Thyroid gland (tissue), 4 donors: ENCODE measurements around the gene NR5A2.

Experiments
- POLR2A ChIP-seq, 2 donors: fragments of 450-650 bp; IDR thresholded peaks; one replicate each; pipeline ENCODE4 v1.6.1; 2017; ENCODE audit warnings: antibody characterized with exemption in 2 of 2, mild to moderate bottlenecking in 2 of 2, moderate library complexity in 1 of 2
- TF ChIP-seq, protein P1 (sequence below), 6 experiments: fragments of 200-600 bp in 3 of 6; fragments of 450-650 bp in 3 of 6; sonication (generic) in 3 of 6; IDR thresholded peaks; one replicate each; pipeline ENCODE4 v1.5.1; 2016 to 2019; ENCODE audit warnings: antibody characterized with exemption in 6 of 6, mild to moderate bottlenecking in 2 of 6, inconsistent platforms in 1 of 6, moderate library complexity in 1 of 6

DNA sequence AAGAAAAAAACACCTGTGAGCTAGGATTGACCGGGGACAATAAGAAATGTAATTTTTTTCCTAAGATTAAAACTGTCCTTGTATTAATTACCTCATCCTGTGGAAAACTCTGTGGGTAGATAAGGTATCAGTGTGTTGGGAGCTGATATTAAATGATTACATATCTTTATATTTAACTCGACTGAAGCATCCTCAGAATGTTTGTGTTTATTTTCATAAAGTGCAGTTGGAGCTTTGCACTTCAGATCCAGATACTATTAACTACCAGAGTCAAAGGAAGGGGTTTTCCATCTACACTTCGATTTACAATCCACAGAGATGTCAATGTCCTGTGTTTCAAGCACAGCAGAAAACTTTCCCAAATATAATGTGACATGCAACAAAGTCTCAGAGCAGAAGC is 164.5 kb downstream of the NR5A2 start:
- TF ChIP-seq, protein P1, sequence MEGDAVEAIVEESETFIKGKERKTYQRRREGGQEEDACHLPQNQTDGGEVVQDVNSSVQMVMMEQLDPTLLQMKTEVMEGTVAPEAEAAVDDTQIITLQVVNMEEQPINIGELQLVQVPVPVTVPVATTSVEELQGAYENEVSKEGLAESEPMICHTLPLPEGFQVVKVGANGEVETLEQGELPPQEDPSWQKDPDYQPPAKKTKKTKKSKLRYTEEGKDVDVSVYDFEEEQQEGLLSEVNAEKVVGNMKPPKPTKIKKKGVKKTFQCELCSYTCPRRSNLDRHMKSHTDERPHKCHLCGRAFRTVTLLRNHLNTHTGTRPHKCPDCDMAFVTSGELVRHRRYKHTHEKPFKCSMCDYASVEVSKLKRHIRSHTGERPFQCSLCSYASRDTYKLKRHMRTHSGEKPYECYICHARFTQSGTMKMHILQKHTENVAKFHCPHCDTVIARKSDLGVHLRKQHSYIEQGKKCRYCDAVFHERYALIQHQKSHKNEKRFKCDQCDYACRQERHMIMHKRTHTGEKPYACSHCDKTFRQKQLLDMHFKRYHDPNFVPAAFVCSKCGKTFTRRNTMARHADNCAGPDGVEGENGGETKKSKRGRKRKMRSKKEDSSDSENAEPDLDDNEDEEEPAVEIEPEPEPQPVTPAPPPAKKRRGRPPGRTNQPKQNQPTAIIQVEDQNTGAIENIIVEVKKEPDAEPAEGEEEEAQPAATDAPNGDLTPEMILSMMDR (IDR thresholded peaks at IDR 0.05): no peak
- TF ChIP-seq POLR2A (IDR thresholded peaks at IDR 0.05): no peak
